ENCODE results near the gene ZFP42. TPM values are rescaled to one million over a fixed set of nuclear protein-coding genes. Genes with fewer than 3 reads are reported as not detected.

The ZFP42 gene
- total RNA-seq, 2 experiments from 2014 or later, result not detected

DNA sequence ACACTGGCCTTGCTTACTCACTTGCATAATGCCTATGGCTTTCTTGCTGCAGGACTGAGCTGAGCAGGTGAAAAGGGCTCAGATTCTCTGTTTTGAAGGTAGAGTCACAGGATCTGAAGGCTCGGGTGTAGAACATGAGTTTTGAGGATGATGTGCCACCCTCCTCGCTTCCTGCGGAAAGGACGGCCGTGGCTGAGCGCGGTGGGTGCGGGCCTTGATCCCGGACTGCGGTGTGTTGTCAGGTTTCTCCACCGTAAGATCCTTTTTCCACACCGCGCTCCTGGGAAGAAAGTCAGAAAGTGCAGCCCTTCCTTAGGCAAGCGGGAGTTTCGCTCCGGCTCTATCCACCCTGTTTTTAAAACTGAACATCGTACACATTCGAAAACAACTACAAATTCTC, 36.2 kb downstream of the ZFP42 start:
- Mint-ChIP-seq H3K36me3 (ENCODE audit: low read depth) (no peaks in the 10 kb centered on the region), H3K9me3 (peaks cover 8% of the 10 kb centered on the region), H3K27me3 (peaks cover 1% of the 10 kb centered on the region), H3K4me1 (ENCODE audit: low read depth) (no peaks in the 10 kb centered on the region), H3K4me3 (no peak overlapping the region), H3K27ac (no peak overlapping the region)
- TF ChIP-seq, protein P1, sequence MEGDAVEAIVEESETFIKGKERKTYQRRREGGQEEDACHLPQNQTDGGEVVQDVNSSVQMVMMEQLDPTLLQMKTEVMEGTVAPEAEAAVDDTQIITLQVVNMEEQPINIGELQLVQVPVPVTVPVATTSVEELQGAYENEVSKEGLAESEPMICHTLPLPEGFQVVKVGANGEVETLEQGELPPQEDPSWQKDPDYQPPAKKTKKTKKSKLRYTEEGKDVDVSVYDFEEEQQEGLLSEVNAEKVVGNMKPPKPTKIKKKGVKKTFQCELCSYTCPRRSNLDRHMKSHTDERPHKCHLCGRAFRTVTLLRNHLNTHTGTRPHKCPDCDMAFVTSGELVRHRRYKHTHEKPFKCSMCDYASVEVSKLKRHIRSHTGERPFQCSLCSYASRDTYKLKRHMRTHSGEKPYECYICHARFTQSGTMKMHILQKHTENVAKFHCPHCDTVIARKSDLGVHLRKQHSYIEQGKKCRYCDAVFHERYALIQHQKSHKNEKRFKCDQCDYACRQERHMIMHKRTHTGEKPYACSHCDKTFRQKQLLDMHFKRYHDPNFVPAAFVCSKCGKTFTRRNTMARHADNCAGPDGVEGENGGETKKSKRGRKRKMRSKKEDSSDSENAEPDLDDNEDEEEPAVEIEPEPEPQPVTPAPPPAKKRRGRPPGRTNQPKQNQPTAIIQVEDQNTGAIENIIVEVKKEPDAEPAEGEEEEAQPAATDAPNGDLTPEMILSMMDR (IDR thresholded peaks at IDR 0.05), result no peak
- ChIA-PET CTCF (no interaction called here), POLR2A (no interaction called here)
- intact Hi-C loops (cut with micrococcal nuclease), result no loop called here
- DNase-seq, result no peak
- no peak for ATAC-seq

DNA sequence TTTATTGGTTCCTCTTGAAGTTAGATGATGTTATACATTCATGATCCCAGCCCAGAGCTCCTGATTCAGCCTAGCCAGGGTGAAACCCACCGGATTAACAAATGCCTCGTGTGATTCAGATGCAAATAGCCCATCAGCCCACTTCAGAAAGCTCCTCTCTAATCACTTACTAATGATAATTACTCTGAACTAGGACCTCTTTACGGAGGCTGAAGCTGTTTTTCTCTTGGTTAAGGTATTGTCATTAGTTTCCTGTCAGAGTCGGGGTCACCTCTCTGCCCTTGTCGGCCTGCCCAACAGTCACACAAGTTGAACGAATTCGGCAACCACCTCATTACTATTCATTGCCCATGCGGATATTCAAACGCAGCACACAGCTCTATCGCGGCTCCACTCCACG, 36.6 kb downstream of the ZFP42 start:
- H3K4me1 Mint-ChIP-seq (ENCODE audit: low read depth), result no peaks in the 10 kb centered on the region

DNA sequence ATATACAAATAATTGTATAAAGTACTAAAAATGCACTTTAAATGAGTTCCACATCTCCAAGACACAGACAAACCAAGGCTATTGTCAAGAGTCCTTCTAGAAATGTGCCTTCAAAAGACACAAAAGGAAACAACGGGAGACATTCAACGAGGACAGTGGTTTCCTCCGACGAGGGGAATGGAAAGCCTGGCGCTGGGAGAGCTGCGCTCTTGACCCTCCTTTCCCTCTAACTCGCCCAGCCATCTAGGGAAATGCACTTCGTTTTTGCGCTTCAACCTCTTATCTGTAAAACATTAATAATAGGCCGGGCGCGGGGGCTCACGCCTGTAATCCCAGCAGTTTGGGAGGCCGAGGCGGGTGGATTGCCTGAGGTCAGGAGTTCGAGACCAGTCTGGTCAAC, 37.0 kb downstream of the ZFP42 start:
- no peak for ATAC-seq
- intact Hi-C loops (cut with micrococcal nuclease), result no loop called here
- Mint-ChIP-seq H3K36me3 (ENCODE audit: low read depth) (no peaks in the 10 kb centered on the region), H3K9me3 (peaks cover 8% of the 10 kb centered on the region), H3K27me3 (peaks cover 1% of the 10 kb centered on the region), H3K4me3 (no peak overlapping the region), H3K27ac (no peak overlapping the region), H3K4me1 (ENCODE audit: low read depth) (no peaks in the 10 kb centered on the region)
- ChIA-PET CTCF (no interaction called here), POLR2A (no interaction called here)
- TF ChIP-seq, protein P1 (IDR thresholded peaks at IDR 0.05), result no peak
- DNase-seq, result no peak

More for the DNA sequence above, 36.6 kb downstream of the ZFP42 start:
- H3K36me3 Mint-ChIP-seq (ENCODE audit: low read depth), result no peaks in the 10 kb centered on the region
- ChIA-PET CTCF (no interaction called here), POLR2A (no interaction called here)
- intact Hi-C loops (cut with micrococcal nuclease), result no loop called here
- ATAC-seq, result no peak
- no peak overlapping the region for H3K4me3 Mint-ChIP-seq
- H3K9me3 Mint-ChIP-seq, result peaks cover 8% of the 10 kb centered on the region
- DNase-seq, result no peak
- peaks cover 1% of the 10 kb centered on the region for H3K27me3 Mint-ChIP-seq
- H3K27ac Mint-ChIP-seq, result no peak overlapping the region
- TF ChIP-seq, protein P1 (IDR thresholded peaks at IDR 0.05), result no peak

DNA sequence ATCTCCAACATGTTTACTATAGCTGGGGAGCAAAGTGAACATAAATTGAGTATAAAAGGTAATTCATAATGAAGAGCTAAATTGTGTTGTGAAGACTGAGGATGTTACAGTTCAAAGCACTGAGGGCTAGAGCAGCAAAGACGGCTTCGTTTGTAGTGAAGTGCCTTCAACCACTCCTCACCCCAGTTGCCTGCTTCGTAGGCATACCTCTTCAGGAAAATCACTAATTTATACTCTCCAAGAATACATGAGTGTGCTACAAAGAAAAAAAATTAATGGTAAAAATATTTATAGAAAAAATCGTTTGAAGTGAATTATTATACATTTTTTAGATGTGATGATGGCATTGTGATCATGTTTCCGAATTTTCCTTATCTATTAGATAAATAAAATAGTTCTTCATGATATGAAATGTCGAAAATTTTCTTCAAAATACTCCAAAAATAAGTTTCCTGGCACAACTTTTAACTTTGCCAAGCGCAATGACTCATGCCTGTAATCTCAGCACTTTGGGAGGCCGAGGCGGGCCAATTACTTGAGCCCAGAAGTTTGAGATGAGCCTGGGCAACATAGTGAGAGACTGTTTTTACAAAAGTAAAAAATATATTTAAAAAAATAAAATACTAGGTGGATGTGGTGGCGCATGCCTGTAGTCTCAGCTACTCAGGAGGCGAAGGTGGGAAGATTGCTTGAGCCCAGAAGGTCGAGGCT, 41.6 kb downstream of the ZFP42 start:
- ChIA-PET POLR2A (interaction anchor here (0.8 kb wide), 1 partner anchor 31 kb away, joined by 5 read pairs; no protein-coding TSS in a partner anchor), CTCF (no interaction called here)
- no peaks in the 10 kb centered on the region for H3K9me3 Mint-ChIP-seq
- ATAC-seq (no peak), DNase-seq (no peak)
- H3K4me3 Mint-ChIP-seq, result no peak overlapping the region
- H3K4me1 Mint-ChIP-seq (ENCODE audit: low read depth), result no peaks in the 10 kb centered on the region
- H3K27me3 Mint-ChIP-seq, result peaks cover 1% of the 10 kb centered on the region
- H3K36me3 Mint-ChIP-seq (ENCODE audit: low read depth), result no peaks in the 10 kb centered on the region
- intact Hi-C loops (cut with micrococcal nuclease), result no loop called here
- TF ChIP-seq, protein P1 (IDR thresholded peaks at IDR 0.05), result no peak
- no peak overlapping the region for H3K27ac Mint-ChIP-seq

DNA sequence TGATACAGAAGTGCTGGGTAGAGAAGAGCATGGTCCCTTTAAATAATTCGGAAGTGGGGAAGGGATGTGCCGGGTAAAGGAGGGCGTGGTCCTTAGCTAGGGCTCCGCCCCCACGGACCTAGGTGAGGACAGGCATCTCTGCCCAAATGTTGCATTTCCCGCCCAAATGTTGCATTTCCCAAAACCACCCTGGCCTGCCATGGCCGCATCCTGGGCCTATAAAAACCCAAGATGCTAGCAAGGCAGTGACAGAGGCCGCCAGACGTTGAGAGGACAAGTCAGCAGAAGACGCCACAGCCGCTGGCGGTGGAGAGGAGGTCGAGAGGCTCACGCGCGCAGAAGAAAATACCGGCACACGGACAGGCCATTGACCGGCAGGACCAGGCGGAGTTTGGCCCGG, 46.1 kb downstream of the ZFP42 start:
- Mint-ChIP-seq H3K36me3 (ENCODE audit: low read depth) (no peaks in the 10 kb centered on the region), H3K27me3 (no peaks in the 10 kb centered on the region), H3K27ac (no peak overlapping the region), H3K4me1 (ENCODE audit: low read depth) (no peaks in the 10 kb centered on the region), H3K9me3 (peaks cover 4% of the 10 kb centered on the region), H3K4me3 (no peak overlapping the region)
- ATAC-seq (no peak), DNase-seq (no peak)
- intact Hi-C loops (cut with micrococcal nuclease), result no loop called here
- CTCF ChIA-PET, result no interaction called here
- TF ChIP-seq, protein P1 (IDR thresholded peaks at IDR 0.05), result no peak
- POLR2A ChIA-PET, result no interaction called here
